DND-41 (cell line): ENCODE data around the gene CSHL1.

Source experiments
- EZH2 ChIP-seq: IDR thresholded peaks from 3 replicates; pipeline ENCODE4 v1.6.1; 2012; ENCODE audit warnings: borderline replicate concordance, low read depth, mild to moderate bottlenecking, moderate library complexity, low read length, inconsistent platforms; ENCODE audit not compliant: severe bottlenecking
- TF ChIP-seq, protein P1 (sequence below): IDR thresholded peaks from 2 replicates; pipeline ENCODE4 v1.5.1; 2012; ENCODE audit warnings: borderline replicate concordance, low read length, moderate library complexity, mild to moderate bottlenecking; ENCODE audit not compliant: poor library complexity, severe bottlenecking; ENCODE audit errors: extremely low read depth

DNA sequence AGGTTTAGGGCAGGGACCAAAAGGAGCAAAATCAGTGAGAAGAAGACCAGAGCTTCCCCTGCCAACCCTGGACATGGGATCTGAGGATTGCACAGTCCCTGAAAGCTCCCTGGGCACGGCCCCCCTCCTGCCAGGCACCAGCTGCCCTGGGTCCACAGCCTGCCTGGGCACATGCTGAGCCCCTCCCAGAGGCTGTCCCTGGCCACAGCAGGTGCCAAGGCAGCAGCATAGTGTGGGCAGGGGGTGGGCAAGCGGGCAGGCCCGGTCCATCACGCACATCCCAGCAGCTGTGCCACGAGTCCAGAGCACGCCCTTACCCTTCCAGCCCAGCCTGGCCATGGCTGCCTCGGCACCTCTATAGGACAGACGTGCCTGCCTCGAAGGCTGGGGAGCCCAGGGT is 48.9 kb upstream of the CSHL1 start:
- TF ChIP-seq EZH2: no peak
- TF ChIP-seq, protein P1, sequence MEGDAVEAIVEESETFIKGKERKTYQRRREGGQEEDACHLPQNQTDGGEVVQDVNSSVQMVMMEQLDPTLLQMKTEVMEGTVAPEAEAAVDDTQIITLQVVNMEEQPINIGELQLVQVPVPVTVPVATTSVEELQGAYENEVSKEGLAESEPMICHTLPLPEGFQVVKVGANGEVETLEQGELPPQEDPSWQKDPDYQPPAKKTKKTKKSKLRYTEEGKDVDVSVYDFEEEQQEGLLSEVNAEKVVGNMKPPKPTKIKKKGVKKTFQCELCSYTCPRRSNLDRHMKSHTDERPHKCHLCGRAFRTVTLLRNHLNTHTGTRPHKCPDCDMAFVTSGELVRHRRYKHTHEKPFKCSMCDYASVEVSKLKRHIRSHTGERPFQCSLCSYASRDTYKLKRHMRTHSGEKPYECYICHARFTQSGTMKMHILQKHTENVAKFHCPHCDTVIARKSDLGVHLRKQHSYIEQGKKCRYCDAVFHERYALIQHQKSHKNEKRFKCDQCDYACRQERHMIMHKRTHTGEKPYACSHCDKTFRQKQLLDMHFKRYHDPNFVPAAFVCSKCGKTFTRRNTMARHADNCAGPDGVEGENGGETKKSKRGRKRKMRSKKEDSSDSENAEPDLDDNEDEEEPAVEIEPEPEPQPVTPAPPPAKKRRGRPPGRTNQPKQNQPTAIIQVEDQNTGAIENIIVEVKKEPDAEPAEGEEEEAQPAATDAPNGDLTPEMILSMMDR: no peak
